ENCODE results near the gene FLRT2.

Gene FLRT2

GRCh38 chr14:85564841-85565527, 35.0 kb downstream of the FLRT2 start:
- no peak for DNase-seq (ENCODE audit: low read depth)

- no peak for DNase-seq (ENCODE audit: low read depth)
These were observed 35.9 kb downstream of the FLRT2 start for GRCh38 chr14:85565862-85566296.

- no peak for DNase-seq (ENCODE audit: low read depth)
These were observed 36.7 kb downstream of the FLRT2 start for GRCh38 chr14:85566603-85567002.

GRCh38 chr14:85572011-85572410, 42.1 kb downstream of the FLRT2 start:
- DNase-seq (ENCODE audit: low read depth): no peak

GRCh38 chr14:85572845-85573244, 42.9 kb downstream of the FLRT2 start:
- no peak for DNase-seq (ENCODE audit: low read depth)

- no peak for DNase-seq (ENCODE audit: low read depth)
These were observed 43.5 kb downstream of the FLRT2 start for GRCh38 chr14:85573406-85573805.

GRCh38 chr14:85574853-85575616, 45.1 kb downstream of the FLRT2 start:
- no peak for DNase-seq (ENCODE audit: low read depth)

- no peak for DNase-seq (ENCODE audit: low read depth)
These were observed 45.6 kb downstream of the FLRT2 start for GRCh38 chr14:85575617-85575898.

GRCh38 chr14:85576218-85576617, 46.3 kb downstream of the FLRT2 start:
- DNase-seq (ENCODE audit: low read depth): no peak

GRCh38 chr14:85576848-85577542, 47.1 kb downstream of the FLRT2 start:
- DNase-seq (ENCODE audit: low read depth): no peak

GRCh38 chr14:85577543-85578114, 47.7 kb downstream of the FLRT2 start:
- DNase-seq (ENCODE audit: low read depth): no peak

GRCh38 chr14:85578357-85578756, 48.4 kb downstream of the FLRT2 start:
- DNase-seq (ENCODE audit: low read depth): no peak

GRCh38 chr14:85578930-85579329, 49.0 kb downstream of the FLRT2 start:
- DNase-seq (ENCODE audit: low read depth): no peak

- no peak for DNase-seq (ENCODE audit: low read depth)
These were observed 50.0 kb downstream of the FLRT2 start for GRCh38 chr14:85579942-85580341.

GRCh38 chr14:85580536-85581140, 50.7 kb downstream of the FLRT2 start:
- DNase-seq (ENCODE audit: low read depth): no peak

- DNase-seq (ENCODE audit: low read depth): no peak
These were observed 51.7 kb downstream of the FLRT2 start for GRCh38 chr14:85581691-85582090.

GRCh38 chr14:85583380-85583779, 53.4 kb downstream of the FLRT2 start:
- no peak for DNase-seq (ENCODE audit: low read depth)

GRCh38 chr14:85584481-85584880, 54.5 kb downstream of the FLRT2 start:
- no peak for DNase-seq (ENCODE audit: low read depth)

- no peak for DNase-seq (ENCODE audit: low read depth)
These were observed 57.3 kb downstream of the FLRT2 start for GRCh38 chr14:85587151-85587711.

GRCh38 chr14:85590784-85591183, 60.8 kb downstream of the FLRT2 start:
- no peak for DNase-seq (ENCODE audit: low read depth)

GRCh38 chr14:85594217-85594616, 64.3 kb downstream of the FLRT2 start:
- DNase-seq (ENCODE audit: low read depth): no peak

- no peak for DNase-seq (ENCODE audit: low read depth)
These were observed 66.0 kb downstream of the FLRT2 start for GRCh38 chr14:85595981-85596380.

All from T follicular helper cell (primary cell).